Right hindlimb (tissue), 1 donor: ENCODE data around the gene ONECUT1.
"Not testable (repeated sequence)": the region's sequence is repeated elsewhere in the genome, so short reads cannot be mapped to it uniquely, and the experiment has no call there.

ENCODE experiments used
- DNase-seq: peaks from one replicate; pipeline ENCODE4 v3.0.0-alpha.2; 2018

The ONECUT1 gene

GRCh38 chr15:52790169-52790708 is at the start of gene ONECUT1:
ONECUT1 (minus strand) TSS chr15:52790336; CDS start chr15:52789884, 452 bp downstream.
- no peak for DNase-seq

- DNase-seq: no peak
Measured at GRCh38 chr15:52834379-52834778, 44.2 kb upstream of the ONECUT1 start.

GRCh38 chr15:52824169-52824942 is 34.2 kb upstream of the ONECUT1 start:
- not testable (repeated sequence) for DNase-seq

- no peak for DNase-seq
Measured at GRCh38 chr15:52822475-52822874, 32.3 kb upstream of the ONECUT1 start.

- no peak for DNase-seq
Measured at GRCh38 chr15:52819253-52819652, 29.1 kb upstream of the ONECUT1 start.

GRCh38 chr15:52815899-52816298 is 25.8 kb upstream of the ONECUT1 start:
- not testable (repeated sequence) for DNase-seq

GRCh38 chr15:52808996-52809395 is 18.9 kb upstream of the ONECUT1 start:
- no peak for DNase-seq

GRCh38 chr15:52808441-52808840 is 18.3 kb upstream of the ONECUT1 start:
- no peak for DNase-seq

- DNase-seq: no peak
Measured at GRCh38 chr15:52806284-52806655, 16.1 kb upstream of the ONECUT1 start.

- DNase-seq: no peak
Measured at GRCh38 chr15:52805351-52806283, 15.5 kb upstream of the ONECUT1 start.

GRCh38 chr15:52804526-52805081 is 14.5 kb upstream of the ONECUT1 start:
- DNase-seq: no peak

- no peak for DNase-seq
Measured at GRCh38 chr15:52803467-52804306, 13.6 kb upstream of the ONECUT1 start.

- DNase-seq: no peak
Measured at GRCh38 chr15:52803108-52803466, 13.0 kb upstream of the ONECUT1 start.

- DNase-seq: no peak
Measured at GRCh38 chr15:52802110-52802509, 12.0 kb upstream of the ONECUT1 start.

- no peak for DNase-seq
Measured at GRCh38 chr15:52801748-52802085, 11.6 kb upstream of the ONECUT1 start.

GRCh38 chr15:52800828-52801747 is 11.0 kb upstream of the ONECUT1 start:
- DNase-seq: no peak

GRCh38 chr15:52799145-52799811 is 9.1 kb upstream of the ONECUT1 start:
- DNase-seq: no peak

GRCh38 chr15:52798529-52799101 is 8.5 kb upstream of the ONECUT1 start:
- DNase-seq: no peak

- DNase-seq: no peak
Measured at GRCh38 chr15:52797625-52798501, 7.7 kb upstream of the ONECUT1 start.
